ENCODE measurements around the gene NKX2-8. TPM values are rescaled to one million over a fixed set of nuclear protein-coding genes. Genes with fewer than 3 reads are reported as not detected.
"Not testable (repeated sequence)": the region's sequence is repeated elsewhere in the genome, so short reads cannot be mapped to it uniquely, and the experiment has no call there.

Gene NKX2-8
- total RNA-seq, 4 donors from 2014 or later: 1.7 to 3.4 (median 2.4) TPM

DNA sequence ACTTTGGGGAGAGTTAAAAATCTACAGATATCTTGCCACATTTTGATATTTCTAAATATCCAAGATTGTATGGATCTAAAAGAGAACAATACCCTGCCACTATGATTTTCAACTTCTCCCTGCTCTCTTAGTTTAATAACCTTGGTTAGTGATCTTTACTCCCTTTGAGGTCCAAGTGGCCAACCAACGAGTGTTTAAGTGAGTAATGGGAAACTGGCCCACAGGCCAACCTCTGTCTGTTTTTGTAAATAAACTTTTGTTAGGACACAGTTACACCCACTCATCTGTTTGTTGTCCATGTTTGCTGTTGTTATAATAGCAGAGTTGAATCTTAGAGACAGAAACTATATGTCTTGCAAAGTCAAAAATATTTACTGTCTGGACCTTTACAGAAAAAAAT lies 31.5 kb downstream of the NKX2-8 start:
- Histone ChIP-seq H3K27me3 (no peaks in the 10 kb centered on the region), H3K9me3 (no peaks in the 10 kb centered on the region), H3K4me3 (replicated peaks in 1 of 3) (no peak overlapping the region), H3K4me1 (no peaks in the 10 kb centered on the region), H3K36me3 (no peaks in the 10 kb centered on the region), H3K27ac (no peak overlapping the region)
- no peak for DNase-seq
- 31 to 47% methylated on average over 1 of the region's 1 CpG for WGBS, 2 donors
- intact Hi-C loops (cut with DNase I): loop anchor here (10.0 kb wide), 3 partner anchors 54 to 656 kb away; no protein-coding TSS in a partner anchor
- TF ChIP-seq POLR2A (IDR thresholded peaks at IDR 0.05): no peak
- TF ChIP-seq, protein P1, sequence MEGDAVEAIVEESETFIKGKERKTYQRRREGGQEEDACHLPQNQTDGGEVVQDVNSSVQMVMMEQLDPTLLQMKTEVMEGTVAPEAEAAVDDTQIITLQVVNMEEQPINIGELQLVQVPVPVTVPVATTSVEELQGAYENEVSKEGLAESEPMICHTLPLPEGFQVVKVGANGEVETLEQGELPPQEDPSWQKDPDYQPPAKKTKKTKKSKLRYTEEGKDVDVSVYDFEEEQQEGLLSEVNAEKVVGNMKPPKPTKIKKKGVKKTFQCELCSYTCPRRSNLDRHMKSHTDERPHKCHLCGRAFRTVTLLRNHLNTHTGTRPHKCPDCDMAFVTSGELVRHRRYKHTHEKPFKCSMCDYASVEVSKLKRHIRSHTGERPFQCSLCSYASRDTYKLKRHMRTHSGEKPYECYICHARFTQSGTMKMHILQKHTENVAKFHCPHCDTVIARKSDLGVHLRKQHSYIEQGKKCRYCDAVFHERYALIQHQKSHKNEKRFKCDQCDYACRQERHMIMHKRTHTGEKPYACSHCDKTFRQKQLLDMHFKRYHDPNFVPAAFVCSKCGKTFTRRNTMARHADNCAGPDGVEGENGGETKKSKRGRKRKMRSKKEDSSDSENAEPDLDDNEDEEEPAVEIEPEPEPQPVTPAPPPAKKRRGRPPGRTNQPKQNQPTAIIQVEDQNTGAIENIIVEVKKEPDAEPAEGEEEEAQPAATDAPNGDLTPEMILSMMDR (IDR thresholded peaks at IDR 0.05): no peak

DNA sequence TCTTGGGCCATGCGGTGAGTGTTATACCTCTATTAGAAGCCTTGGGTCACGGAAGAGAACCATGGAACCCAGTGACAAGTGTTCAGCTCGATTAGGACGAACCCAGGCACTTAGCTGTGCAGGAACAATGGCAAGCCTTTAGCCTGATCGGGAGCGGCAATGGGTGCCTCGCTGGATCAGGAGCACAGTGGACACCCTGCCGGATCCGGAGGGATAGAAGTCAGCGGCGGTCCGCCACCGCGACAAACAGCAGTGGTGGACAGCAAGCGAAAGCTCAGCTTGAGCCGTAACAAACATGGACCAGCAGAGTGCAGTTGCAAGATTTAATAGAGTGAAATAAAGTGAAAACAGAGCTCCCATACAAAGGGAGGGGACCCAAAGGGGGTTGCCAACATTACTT lies 38.1 kb downstream of the NKX2-8 start:
- H3K9me3 ChIP-seq; H3K27ac ChIP-seq; DNase-seq; intact Hi-C loops (cut with DNase I); H3K36me3 ChIP-seq; H3K4me1 ChIP-seq; H3K27me3 ChIP-seq; H3K4me3 ChIP-seq (replicated peaks in 1 of 3): not testable (repeated sequence)
- 95 to 98% methylated on average over 16 of the region's 16 CpGs for WGBS, 2 donors

DNA sequence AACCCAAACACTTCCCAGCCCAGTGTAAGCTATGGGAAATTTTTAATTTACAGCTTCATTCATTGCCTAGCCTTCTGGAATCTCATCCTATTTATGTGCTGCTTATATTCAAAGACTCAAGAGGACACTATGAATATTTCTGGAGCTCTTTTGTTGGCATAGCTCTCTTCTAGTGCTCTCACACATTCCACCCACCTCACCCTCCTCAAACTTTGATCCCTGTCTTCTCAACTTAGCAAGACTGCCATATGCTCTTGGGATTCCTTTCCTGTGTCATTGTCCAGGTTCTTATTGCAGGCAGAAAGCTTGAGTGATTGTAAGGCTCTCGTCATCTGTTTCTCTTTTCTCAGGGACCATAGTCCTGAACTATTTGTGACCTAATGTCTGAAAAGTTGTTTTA lies 44.4 kb downstream of the NKX2-8 start:
- Histone ChIP-seq H3K4me3 (replicated peaks in 1 of 3) (no peak overlapping the region), H3K4me1 (no peaks in the 10 kb centered on the region), H3K27me3 (no peaks in the 10 kb centered on the region), H3K27ac (no peak overlapping the region), H3K36me3 (no peaks in the 10 kb centered on the region), H3K9me3 (no peaks in the 10 kb centered on the region)
- 66 to 71% methylated on average over 1 of the region's 1 CpG for WGBS, 2 donors
- intact Hi-C loops (cut with DNase I): no loop called here
- DNase-seq: no peak
- TF ChIP-seq, protein P1 (IDR thresholded peaks at IDR 0.05): no peak
- no peak for TF ChIP-seq POLR2A (IDR thresholded peaks at IDR 0.05)

Other genes with a start within 250 kb of the NKX2-8 start
- 100 to 1,000 TPM; 209 to 375 (median 310) TPM for gene NKX2-1, start 62.4 kb downstream of the NKX2-8 start, total RNA-seq
- 10 to 100 TPM in 1 of 4 donors, 1 to 10 TPM in 2, under 1 TPM in 1; 0.81 to 11.4 (median 3.0) TPM for gene PAX9, start 79.2 kb upstream of the NKX2-8 start, total RNA-seq